Measurements from ENCODE around the gene PPP6R2. TPM values are rescaled to one million over a fixed set of nuclear protein-coding genes. Genes with fewer than 3 reads are reported as not detected.

Gene PPP6R2
- total and polyA plus RNA-seq, 9 of the 15 experiments (the other 6 are each of a cell fraction or from before 2014, with no cell fraction given): 0.32 to 39.8 (median 21.4) TPM

GRCh38 chr22:50314455-50315288 is 28.5 kb upstream of the PPP6R2 start (continued):
- TF ChIP-seq MXD1 (CRISPR knock-in tag; IDR thresholded peaks at IDR 0.05; ENCODE audit: borderline replicate concordance, poor library complexity, severe bottlenecking) (no peak), SUPT5H (IDR thresholded peaks at IDR 0.05) (no peak), HDAC8 (tag; IDR thresholded peaks at IDR 0.05) (no peak), SRSF1 (IDR thresholded peaks at IDR 0.05; ENCODE audit: low read depth, low read length) (no peak), CREB3 (tag; conservative IDR thresholded peaks at IDR 0.05; ENCODE audit: low read depth) (no peak), MEF2D (tag; conservative IDR thresholded peaks at IDR 0.05; ENCODE audit: low read depth) (no peak), SMARCA4 (IDR thresholded peaks at IDR 0.05) (no peak), E2F6 (IDR thresholded peaks at IDR 0.05; ENCODE audit: borderline replicate concordance in 1 of 2, extremely low read depth in 1 of 2, insufficient read depth in 1 of 2, insufficient read length in 1 of 2, low read depth in 1 of 2, low read length in 1 of 2, poor library complexity in 1 of 2, severe bottlenecking in 1 of 2) (no peak), RFX5 (IDR thresholded peaks at IDR 0.05; ENCODE audit: low read depth, low read length) (no peak), CHD2 (IDR thresholded peaks at IDR 0.05; ENCODE audit: low read depth, low read length) (no peak), ZSCAN29 (IDR thresholded peaks at IDR 0.05) (no peak), YBX1 (IDR thresholded peaks at IDR 0.05) (no peak), ZFX (CRISPR knock-in tag; IDR thresholded peaks at IDR 0.05) (peak; percentile 31; the same call in 1 of the 2 replicates), MYNN (IDR thresholded peaks at IDR 0.05) (no peak), MYNN (CRISPR knock-in tag; IDR thresholded peaks at IDR 0.05) (no peak), FOXJ2 (tag; IDR thresholded peaks at IDR 0.05) (no peak), RCOR1 (IDR thresholded peaks at IDR 0.05; ENCODE audit: borderline replicate concordance in 1 of 2, low read depth in 2 of 2, low read length in 2 of 2) (0 out of 4 replicates have a peak, but pooled peaks of 1 of the 2 experiments have one; percentile 15), IFI16 (CRISPR knock-in tag; IDR thresholded peaks at IDR 0.05) (no peak), STAT5B (CRISPR knock-in tag; IDR thresholded peaks at IDR 0.05) (no peak), CTCF (IDR thresholded peaks at IDR 0.05 in 2 of 3, conservative IDR thresholded peaks at IDR 0.05 in 1 of 3; ENCODE audit: insufficient read depth in 2 of 3, low read depth in 1 of 3, low read length in 3 of 3) (no peak), MECOM (CRISPR knock-in tag; IDR thresholded peaks at IDR 0.05) (no peak)
